HepG2 (cell line): ENCODE data around the gene STX4. TPM values are rescaled to one million over a fixed set of nuclear protein-coding genes. Genes with fewer than 3 reads are reported as not detected.
A peak's percentile ranks its signal among the peaks of the same experiment; 100 is the strongest.

ENCODE experiments used
- ATAC-seq: fragments of 200-7000 bp; cut with Tn5 transposase; 3 replicates; pipeline ENCODE4 v1.9.1; 2020; ENCODE audit warnings: mild to moderate bottlenecking, moderate library complexity
- BruUV-seq: library from RNA; stranded (reverse); fragments of 400-500 nt; replicated peaks from 2 replicates; lab custom pipeline; 2021; lab: Mats Ljungman, UMichigan
- CTCF ChIA-PET: fragments of 300-600 bp; formaldehyde crosslinking; extraction: SDS; loops from one replicate; lab custom pipeline; 2021; ENCODE audit warnings: low total read pairs, inconsistent platforms, low intra/inter-chr PET ratio; lab: Yijun Ruan, JAX
- POLR2A ChIA-PET: fragments of 350-600 bp; sonication (Branson Sonifier 250); formaldehyde crosslinking; loops from one replicate; lab custom pipeline; 2020; ENCODE audit warnings: antibody characterized with exemption, inconsistent platforms; lab: Yijun Ruan, JAX
- DNase-seq: peaks from one replicate; pipeline ENCODE4 v3.0.0-alpha.2; 2015; ENCODE audit warnings: low spot score
- FAIRE-seq: peaks from 3 replicates; lab custom pipeline; 2011; peaks lifted over from hg19 to GRCh38; lab: Jason Lieb, UNC
- H2AFZ ChIP-seq: one replicate; pipeline ENCODE4 v1.6.1; 2011; ENCODE audit warnings: low read length, inconsistent platforms
- H3K27ac ChIP-seq: fragments of 300-600 bp; 3 replicates; pipeline ENCODE4 v1.8.0; 2011; ENCODE audit warnings: mixed run types, mild to moderate bottlenecking, mixed read lengths, low read length, inconsistent platforms; ENCODE audit not compliant: insufficient read depth; ENCODE audit errors: extremely low read length
- H3K27me3 ChIP-seq, 2 experiments: fragments of 200-600 bp in 1 of 2; 2 replicates in 1 of 2; 3 replicates in 1 of 2; pipeline versions ENCODE4 v1.6.0 to v1.8.0; 2011; ENCODE audit warnings: low read length in 2 of 2, mild to moderate bottlenecking in 2 of 2, moderate library complexity in 2 of 2, inconsistent platforms in 1 of 2; ENCODE audit not compliant: insufficient read depth in 2 of 2, control insufficient read depth in 1 of 2
- H3K36me3 ChIP-seq, 2 experiments: fragments of 200-600 bp in 1 of 2; replicated peaks in 1 of 2; 2 replicates in 1 of 2; 3 replicates in 1 of 2; pipeline versions ENCODE4 v1.5.1 to v1.8.0; 2011; ENCODE audit warnings: low read length in 2 of 2, inconsistent platforms in 1 of 2; ENCODE audit not compliant: insufficient read depth in 2 of 2, control insufficient read depth in 1 of 2
- H3K4me1 ChIP-seq: 2 replicates; pipeline ENCODE4 v1.5.1; 2012; ENCODE audit warnings: low read length, inconsistent platforms; ENCODE audit not compliant: insufficient read depth
- H3K4me2 ChIP-seq: 2 replicates; pipeline ENCODE4 v1.6.0; 2011; ENCODE audit warnings: low read depth, low read length, inconsistent platforms
- H3K4me3 ChIP-seq, 3 experiments: fragments of 200-600 bp in 1 of 3; sonication (generic), shearing (Covaris generic) in 1 of 3; replicated peaks in 1 of 3; 2 replicates each; pipeline ENCODE4 v1.5.1; 2011 to 2016; ENCODE audit warnings: low read length in 3 of 3, inconsistent platforms in 2 of 3, low read depth in 2 of 3, mild to moderate bottlenecking in 2 of 3, control low read depth in 1 of 3, mixed read lengths in 1 of 3; ENCODE audit not compliant: insufficient read depth in 1 of 3
- H3K79me2 ChIP-seq: one replicate; pipeline ENCODE4 v1.6.1; 2011; ENCODE audit warnings: low read length, inconsistent platforms; ENCODE audit not compliant: insufficient read depth
- H3K9ac ChIP-seq: 2 replicates; pipeline ENCODE4 v1.6.0; 2011; ENCODE audit warnings: mild to moderate bottlenecking, low read depth, low read length, inconsistent platforms; ENCODE audit not compliant: insufficient read depth
- H3K9me3 ChIP-seq: 2 replicates; pipeline ENCODE4 v1.5.1; 2012; ENCODE audit warnings: mild to moderate bottlenecking, low read length
- H4K20me1 ChIP-seq: 2 replicates; pipeline ENCODE4 v1.6.0; 2011; ENCODE audit warnings: inconsistent platforms, mild to moderate bottlenecking, low read length, moderate library complexity; ENCODE audit not compliant: insufficient read depth
- AGO2 ChIP-seq: fragments of 200-400 bp; formaldehyde crosslinking; optimal IDR thresholded peaks from 2 replicates; pipeline ENCODE3; 2017; ENCODE audit warnings: mild to moderate bottlenecking, low read depth, low read length, moderate library complexity
- JDP2 ChIP-seq: sonication (generic); formaldehyde crosslinking; IDR thresholded peaks from 2 replicates; pipeline ENCODE4 v1.8.1; 2022; ENCODE audit warnings: missing genetic modification reagents, borderline replicate concordance
- PLRG1 ChIP-seq: fragments of 450-650 bp; conservative IDR thresholded peaks from 2 replicates; pipeline ENCODE4 v1.6.1; 2016
- SSRP1 ChIP-seq: IDR thresholded peaks from 2 replicates; pipeline ENCODE4 v1.6.1; 2016; ENCODE audit warnings: control low read depth
- SUZ12 ChIP-seq: fragments of 150-350 bp; IDR thresholded peaks from 2 replicates; pipeline ENCODE4 v1.6.1; 2014; ENCODE audit warnings: low read depth, low read length
- TCF7L2 ChIP-seq: IDR thresholded peaks from 2 replicates; pipeline ENCODE4 v1.6.1; 2011; ENCODE audit warnings: mild to moderate bottlenecking, low read depth, low read length, moderate library complexity
- ZNF160 ChIP-seq: sonication (generic); formaldehyde crosslinking; IDR thresholded peaks from 2 replicates; pipeline ENCODE4 v1.8.0; 2022; ENCODE audit warnings: mild to moderate bottlenecking, inconsistent platforms, missing genetic modification reagents
- WGBS: methylation state at CpG from one replicate; pipeline ENCODE4 v1.1.6; 2017; ENCODE audit warnings: low lambda C conversion rate; 5-methylcytosine and 5-hydroxymethylcytosine counted together
- in situ Hi-C: cut with HindIII; loops from 2 replicates; pipeline ENCODE4 v1.10.0; 2017; ENCODE audit warnings: low pct_unique_long_range_greater_than_20kb; ENCODE audit not compliant: extremely low pct_ligation_motif_present
- intact Hi-C: fragments of 100-400 bp; cut with micrococcal nuclease; formaldehyde crosslinking; loops from one replicate; pipeline ENCODE4 v1.10.0; 2022; ENCODE audit not compliant: unreplicated experiment
- polyA plus RNA-seq, 8 experiments: library from polyadenylated mRNA; depleted of rRNA in 3 of 8; stranded (reverse) in 7 of 8; unstranded in 1 of 8; fragments of >200 nt; fragmentation: Illumina TruSeq in 4 of 8; extraction: Trizol in 4 of 8; gene quantifications; 2 replicates each; pipeline versions ENCODE4 v1.2.1 to v1.2.3, GENCODE V29; 2011 to 2016; ENCODE audit warnings: low read depth in 4 of 8, missing spikeins in 1 of 8, mixed read lengths in 1 of 8; ENCODE audit not compliant: insufficient read depth in 1 of 8
- total RNA-seq, 5 experiments: library from RNA; depleted of rRNA; stranded (reverse); fragments of >200 nt; fragmentation: Illumina TruSeq; extraction: Trizol; gene quantifications; 2 replicates each; pipeline ENCODE4 v1.2.3, GENCODE V29; 2016; ENCODE audit warnings: low read depth in 1 of 5
- TF ChIP-seq, protein P1 (sequence below): sonication (generic); formaldehyde crosslinking; IDR thresholded peaks from 2 replicates; pipeline ENCODE4 v1.4.0; 2020; ENCODE audit warnings: missing genetic modification reagents, borderline replicate concordance
- TF ChIP-seq, protein P2 (sequence below): sonication (generic); formaldehyde crosslinking; IDR thresholded peaks from 2 replicates; pipeline ENCODE4 v1.4.0; 2020; ENCODE audit warnings: mild to moderate bottlenecking, missing genetic modification reagents
- TF ChIP-seq, protein P3 (sequence below): sonication (generic); formaldehyde crosslinking; conservative IDR thresholded peaks from 2 replicates; pipeline ENCODE4 v1.4.0; 2020; ENCODE audit warnings: mild to moderate bottlenecking, missing genetic modification reagents, moderate library complexity
- TF ChIP-seq, protein P4 (sequence below): sonication (generic); formaldehyde crosslinking; IDR thresholded peaks from 2 replicates; pipeline ENCODE4 v1.5.0; 2020; ENCODE audit warnings: mild to moderate bottlenecking, missing genetic modification reagents
- TF ChIP-seq, protein P5 (sequence below): fragments of 450-650 bp; IDR thresholded peaks from 2 replicates; pipeline ENCODE4 v1.6.1; 2017; ENCODE audit warnings: mild to moderate bottlenecking

The STX4 gene
- total and polyA plus RNA-seq, 2 of the 13 experiments (the other 11 are each of a cell fraction or from before 2014, with no cell fraction given) = 29.2 to 34.6 TPM

DNA sequence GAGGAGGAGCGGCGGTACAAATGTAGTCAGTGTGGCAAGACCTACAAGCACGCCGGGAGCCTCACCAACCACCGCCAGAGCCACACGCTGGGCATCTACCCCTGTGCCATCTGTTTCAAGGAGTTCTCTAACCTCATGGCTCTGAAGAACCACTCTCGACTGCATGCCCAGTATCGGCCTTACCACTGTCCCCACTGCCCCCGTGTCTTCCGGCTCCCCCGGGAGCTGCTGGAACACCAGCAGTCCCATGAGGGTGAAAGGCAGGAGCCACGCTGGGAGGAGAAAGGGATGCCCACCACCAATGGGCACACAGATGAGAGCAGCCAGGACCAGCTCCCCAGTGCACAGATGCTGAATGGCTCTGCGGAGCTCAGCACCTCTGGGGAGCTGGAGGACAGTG is 43.7 kb downstream of the STX4 start:
- peaks cover 27 to 50% of the 10 kb centered on the region in 2 experiments for H3K36me3 ChIP-seq
- in situ Hi-C loops (no loop called here), intact Hi-C loops (no loop called here)
- BruUV-seq = no TSS peak
- FAIRE-seq (no peak), DNase-seq (no peak), ATAC-seq (no peak)
- no peaks in the 10 kb centered on the region for H3K9me3 ChIP-seq
- no peak overlapping the region for H2AFZ ChIP-seq
- peaks cover 31% of the 10 kb centered on the region for H3K79me2 ChIP-seq
- H4K20me1 ChIP-seq = no peaks in the 10 kb centered on the region
- no peak overlapping the region for H3K4me2 ChIP-seq
- no peak overlapping the region for H3K4me3 ChIP-seq
- POLR2A ChIA-PET = no interaction called here
- no peaks in the 10 kb centered on the region; a peak in 1 of 5 replicates for H3K27me3 ChIP-seq
- H3K9ac ChIP-seq = no peak overlapping the region
- no peak overlapping the region for H3K27ac ChIP-seq
- peaks cover 12% of the 10 kb centered on the region for H3K4me1 ChIP-seq
- TF ChIP-seq, protein P1, sequence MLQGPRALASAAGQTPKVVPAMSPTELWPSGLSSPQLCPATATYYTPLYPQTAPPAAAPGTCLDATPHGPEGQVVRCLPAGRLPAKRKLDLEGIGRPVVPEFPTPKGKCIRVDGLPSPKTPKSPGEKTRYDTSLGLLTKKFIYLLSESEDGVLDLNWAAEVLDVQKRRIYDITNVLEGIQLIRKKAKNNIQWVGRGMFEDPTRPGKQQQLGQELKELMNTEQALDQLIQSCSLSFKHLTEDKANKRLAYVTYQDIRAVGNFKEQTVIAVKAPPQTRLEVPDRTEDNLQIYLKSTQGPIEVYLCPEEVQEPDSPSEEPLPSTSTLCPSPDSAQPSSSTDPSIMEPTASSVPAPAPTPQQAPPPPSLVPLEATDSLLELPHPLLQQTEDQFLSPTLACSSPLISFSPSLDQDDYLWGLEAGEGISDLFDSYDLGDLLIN (CRISPR knock-in tag) = no peak
- TF ChIP-seq, protein P2, sequence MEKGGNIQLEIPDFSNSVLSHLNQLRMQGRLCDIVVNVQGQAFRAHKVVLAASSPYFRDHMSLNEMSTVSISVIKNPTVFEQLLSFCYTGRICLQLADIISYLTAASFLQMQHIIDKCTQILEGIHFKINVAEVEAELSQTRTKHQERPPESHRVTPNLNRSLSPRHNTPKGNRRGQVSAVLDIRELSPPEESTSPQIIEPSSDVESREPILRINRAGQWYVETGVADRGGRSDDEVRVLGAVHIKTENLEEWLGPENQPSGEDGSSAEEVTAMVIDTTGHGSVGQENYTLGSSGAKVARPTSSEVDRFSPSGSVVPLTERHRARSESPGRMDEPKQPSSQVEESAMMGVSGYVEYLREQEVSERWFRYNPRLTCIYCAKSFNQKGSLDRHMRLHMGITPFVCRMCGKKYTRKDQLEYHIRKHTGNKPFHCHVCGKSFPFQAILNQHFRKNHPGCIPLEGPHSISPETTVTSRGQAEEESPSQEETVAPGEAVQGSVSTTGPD = no peak
- TF ChIP-seq, protein P3, sequence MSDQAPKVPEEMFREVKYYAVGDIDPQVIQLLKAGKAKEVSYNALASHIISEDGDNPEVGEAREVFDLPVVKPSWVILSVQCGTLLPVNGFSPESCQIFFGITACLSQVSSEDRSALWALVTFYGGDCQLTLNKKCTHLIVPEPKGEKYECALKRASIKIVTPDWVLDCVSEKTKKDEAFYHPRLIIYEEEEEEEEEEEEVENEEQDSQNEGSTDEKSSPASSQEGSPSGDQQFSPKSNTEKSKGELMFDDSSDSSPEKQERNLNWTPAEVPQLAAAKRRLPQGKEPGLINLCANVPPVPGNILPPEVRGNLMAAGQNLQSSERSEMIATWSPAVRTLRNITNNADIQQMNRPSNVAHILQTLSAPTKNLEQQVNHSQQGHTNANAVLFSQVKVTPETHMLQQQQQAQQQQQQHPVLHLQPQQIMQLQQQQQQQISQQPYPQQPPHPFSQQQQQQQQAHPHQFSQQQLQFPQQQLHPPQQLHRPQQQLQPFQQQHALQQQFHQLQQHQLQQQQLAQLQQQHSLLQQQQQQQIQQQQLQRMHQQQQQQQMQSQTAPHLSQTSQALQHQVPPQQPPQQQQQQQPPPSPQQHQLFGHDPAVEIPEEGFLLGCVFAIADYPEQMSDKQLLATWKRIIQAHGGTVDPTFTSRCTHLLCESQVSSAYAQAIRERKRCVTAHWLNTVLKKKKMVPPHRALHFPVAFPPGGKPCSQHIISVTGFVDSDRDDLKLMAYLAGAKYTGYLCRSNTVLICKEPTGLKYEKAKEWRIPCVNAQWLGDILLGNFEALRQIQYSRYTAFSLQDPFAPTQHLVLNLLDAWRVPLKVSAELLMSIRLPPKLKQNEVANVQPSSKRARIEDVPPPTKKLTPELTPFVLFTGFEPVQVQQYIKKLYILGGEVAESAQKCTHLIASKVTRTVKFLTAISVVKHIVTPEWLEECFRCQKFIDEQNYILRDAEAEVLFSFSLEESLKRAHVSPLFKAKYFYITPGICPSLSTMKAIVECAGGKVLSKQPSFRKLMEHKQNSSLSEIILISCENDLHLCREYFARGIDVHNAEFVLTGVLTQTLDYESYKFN (CRISPR knock-in tag) = no peak
- TF ChIP-seq TCF7L2 = no peak
- TF ChIP-seq SSRP1 (CRISPR knock-in tag) = 0 out of 2 replicates have a peak, but pooled peaks have one; percentile 4
- TF ChIP-seq PLRG1 = no peak
- TF ChIP-seq, protein P4, sequence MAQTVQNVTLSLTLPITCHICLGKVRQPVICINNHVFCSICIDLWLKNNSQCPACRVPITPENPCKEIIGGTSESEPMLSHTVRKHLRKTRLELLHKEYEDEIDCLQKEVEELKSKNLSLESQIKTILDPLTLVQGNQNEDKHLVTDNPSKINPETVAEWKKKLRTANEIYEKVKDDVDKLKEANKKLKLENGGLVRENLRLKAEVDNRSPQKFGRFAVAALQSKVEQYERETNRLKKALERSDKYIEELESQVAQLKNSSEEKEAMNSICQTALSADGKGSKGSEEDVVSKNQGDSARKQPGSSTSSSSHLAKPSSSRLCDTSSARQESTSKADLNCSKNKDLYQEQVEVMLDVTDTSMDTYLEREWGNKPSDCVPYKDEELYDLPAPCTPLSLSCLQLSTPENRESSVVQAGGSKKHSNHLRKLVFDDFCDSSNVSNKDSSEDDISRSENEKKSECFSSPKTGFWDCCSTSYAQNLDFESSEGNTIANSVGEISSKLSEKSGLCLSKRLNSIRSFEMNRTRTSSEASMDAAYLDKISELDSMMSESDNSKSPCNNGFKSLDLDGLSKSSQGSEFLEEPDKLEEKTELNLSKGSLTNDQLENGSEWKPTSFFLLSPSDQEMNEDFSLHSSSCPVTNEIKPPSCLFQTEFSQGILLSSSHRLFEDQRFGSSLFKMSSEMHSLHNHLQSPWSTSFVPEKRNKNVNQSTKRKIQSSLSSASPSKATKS (CRISPR knock-in tag) = no peak
- peak; percentile 55 for TF ChIP-seq AGO2
- TF ChIP-seq SUZ12 = no peak
- no peak for TF ChIP-seq ZNF160 (CRISPR knock-in tag)
- TF ChIP-seq, protein P5, sequence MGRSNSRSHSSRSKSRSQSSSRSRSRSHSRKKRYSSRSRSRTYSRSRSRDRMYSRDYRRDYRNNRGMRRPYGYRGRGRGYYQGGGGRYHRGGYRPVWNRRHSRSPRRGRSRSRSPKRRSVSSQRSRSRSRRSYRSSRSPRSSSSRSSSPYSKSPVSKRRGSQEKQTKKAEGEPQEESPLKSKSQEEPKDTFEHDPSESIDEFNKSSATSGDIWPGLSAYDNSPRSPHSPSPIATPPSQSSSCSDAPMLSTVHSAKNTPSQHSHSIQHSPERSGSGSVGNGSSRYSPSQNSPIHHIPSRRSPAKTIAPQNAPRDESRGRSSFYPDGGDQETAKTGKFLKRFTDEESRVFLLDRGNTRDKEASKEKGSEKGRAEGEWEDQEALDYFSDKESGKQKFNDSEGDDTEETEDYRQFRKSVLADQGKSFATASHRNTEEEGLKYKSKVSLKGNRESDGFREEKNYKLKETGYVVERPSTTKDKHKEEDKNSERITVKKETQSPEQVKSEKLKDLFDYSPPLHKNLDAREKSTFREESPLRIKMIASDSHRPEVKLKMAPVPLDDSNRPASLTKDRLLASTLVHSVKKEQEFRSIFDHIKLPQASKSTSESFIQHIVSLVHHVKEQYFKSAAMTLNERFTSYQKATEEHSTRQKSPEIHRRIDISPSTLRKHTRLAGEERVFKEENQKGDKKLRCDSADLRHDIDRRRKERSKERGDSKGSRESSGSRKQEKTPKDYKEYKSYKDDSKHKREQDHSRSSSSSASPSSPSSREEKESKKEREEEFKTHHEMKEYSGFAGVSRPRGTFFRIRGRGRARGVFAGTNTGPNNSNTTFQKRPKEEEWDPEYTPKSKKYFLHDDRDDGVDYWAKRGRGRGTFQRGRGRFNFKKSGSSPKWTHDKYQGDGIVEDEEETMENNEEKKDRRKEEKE = no peak
- no peak for TF ChIP-seq JDP2
- CTCF ChIA-PET = no interaction called here
- WGBS = 98% methylated on average over 12 of the region's 13 CpGs
